HG03045 (cell line): ENCODE data around the gene DNLZ.

Experiments used
- ATAC-seq: cut with Tn5 transposase; IDR thresholded peaks from one replicate; pipeline ENCODE4 v1.9.1; 2021; ENCODE audit warnings: mild to moderate bottlenecking, moderate library complexity; ENCODE audit not compliant: unreplicated experiment

DNLZ gene

DNA sequence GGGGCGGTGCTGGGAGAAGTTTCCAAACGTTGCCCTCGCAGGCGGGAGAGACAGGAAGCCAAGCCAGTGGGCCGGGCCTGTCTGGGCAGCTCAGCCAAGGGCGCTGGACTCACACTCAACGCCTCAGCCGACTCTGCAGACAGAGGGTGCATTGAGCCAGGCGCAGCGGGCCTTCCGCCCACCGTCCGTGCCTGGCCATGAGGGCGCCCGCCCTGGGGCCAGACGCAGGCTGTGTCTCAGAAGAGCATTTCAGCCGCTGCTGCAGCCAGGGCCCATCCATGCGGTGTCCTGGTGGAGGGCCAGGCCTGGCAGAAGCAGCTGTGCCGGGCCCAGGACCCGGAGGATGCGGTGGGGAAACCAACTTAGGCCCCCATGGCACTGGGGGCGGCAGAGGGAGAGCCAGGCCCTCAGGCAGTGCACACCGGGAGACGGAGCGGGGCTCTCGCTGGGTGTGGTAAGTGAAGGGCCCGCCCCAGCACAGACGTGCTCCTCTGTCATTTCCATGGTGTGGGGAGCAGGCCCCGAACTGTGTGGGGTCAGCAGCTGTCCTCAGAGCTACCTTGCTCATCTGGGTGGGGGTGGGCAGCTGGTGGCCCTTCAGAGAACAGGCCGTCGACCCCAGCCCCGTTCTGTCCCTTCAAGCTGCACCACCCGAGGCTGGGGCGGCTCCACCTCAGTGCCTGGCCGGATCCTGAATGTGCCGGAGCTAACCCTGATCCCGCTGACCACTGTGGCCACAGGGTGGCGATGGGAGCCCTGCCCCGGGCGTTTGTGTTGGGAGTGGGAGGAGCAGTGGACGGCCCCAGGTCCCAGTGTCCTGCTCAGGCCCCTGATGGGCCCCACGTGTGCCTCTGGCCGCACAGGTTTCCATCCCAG, 18.0 kb downstream of the DNLZ start:
- no peak for ATAC-seq

DNA sequence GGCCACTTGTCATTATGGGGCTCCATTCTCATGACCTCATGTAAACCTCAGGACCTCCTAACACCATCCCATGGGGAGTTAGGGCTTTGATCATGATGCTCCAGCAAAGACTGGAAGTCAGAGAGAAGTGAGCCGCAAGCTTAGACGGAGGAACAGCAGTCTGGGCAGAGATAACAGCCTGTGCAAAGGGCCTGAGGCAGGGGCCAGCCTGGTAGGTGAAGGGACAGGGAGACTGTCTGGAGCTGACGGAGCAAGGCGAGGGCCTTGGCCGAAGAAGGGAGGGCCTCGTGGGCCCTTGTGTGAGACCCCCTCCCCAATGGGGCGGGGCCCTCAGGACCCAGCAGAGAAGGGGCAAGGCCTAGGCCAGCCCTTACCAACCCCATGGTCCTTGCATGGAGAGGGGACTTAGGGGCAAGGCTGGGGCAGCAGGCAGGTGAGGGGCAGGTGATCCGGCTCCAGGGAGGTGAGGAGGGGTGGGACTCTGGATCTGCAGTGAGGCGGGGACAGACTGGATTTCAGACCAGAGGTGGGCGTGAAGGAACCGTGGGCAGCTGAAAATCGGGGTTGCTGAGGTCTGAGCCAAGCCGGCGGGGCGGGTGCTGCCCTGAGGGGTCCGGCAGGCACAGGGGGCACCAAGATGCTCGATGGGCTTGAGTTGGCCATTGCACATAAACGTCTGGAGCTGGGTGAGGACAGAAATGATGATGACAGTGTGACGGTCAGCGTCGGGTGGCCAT, 18.8 kb downstream of the DNLZ start:
- no peak for ATAC-seq

DNA sequence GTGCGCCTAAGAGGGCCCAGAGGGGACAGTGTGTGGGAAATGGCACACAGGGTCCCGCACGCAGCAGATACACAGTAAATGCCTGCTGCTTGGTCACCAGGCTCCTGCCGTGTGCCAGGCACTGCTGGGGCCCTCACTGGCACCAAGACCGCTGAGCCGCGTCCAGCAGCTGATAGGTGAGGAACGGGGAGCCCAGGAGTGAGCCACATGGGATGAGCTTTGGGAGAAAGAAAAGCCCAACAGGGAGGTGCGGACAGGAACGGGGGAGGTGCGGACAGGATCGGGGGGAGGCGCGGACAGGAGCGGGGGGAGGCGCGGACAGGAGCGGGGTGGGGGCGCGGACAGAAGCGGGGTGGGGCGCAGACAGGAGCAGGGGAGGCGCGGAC, 19.7 kb downstream of the DNLZ start:
- ATAC-seq: no peak

DNA sequence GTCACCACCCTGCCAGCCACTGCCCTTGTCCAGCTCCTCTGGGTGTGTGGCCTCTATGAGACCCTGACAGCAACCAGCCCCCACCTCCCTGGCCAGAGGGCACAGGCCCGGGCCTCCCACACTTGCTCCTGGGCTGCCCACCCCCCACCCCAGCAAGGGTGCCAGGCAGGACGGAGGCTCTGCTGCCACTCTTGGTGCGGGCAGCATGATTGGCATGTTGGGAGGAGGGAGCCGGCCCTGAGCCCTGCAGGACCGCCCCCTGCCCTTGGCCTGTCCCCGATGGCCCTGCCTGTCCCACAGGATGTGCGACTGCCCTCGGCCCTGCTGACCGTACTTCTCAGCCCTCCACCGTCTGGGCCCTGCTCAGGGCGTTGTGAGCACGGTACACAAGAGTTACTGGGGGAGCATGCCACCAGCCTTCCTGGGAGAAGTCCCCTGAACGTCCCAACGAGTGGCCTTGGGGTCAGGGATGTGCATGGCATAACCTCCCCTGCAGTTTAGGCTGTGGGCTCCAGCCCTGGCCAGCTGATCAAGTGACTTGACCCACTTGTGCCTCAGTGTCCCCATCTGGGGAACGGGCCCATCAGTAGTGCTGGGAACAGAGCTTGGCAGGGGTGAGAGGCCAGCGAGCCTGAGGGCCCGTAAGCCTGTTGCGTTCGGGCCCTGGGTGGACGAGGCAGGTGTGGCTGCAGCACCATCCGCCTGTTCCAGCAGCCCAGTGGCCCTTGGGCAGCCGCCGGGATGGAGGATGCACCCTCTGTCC, 20.2 kb downstream of the DNLZ start:
- no peak for ATAC-seq

DNA sequence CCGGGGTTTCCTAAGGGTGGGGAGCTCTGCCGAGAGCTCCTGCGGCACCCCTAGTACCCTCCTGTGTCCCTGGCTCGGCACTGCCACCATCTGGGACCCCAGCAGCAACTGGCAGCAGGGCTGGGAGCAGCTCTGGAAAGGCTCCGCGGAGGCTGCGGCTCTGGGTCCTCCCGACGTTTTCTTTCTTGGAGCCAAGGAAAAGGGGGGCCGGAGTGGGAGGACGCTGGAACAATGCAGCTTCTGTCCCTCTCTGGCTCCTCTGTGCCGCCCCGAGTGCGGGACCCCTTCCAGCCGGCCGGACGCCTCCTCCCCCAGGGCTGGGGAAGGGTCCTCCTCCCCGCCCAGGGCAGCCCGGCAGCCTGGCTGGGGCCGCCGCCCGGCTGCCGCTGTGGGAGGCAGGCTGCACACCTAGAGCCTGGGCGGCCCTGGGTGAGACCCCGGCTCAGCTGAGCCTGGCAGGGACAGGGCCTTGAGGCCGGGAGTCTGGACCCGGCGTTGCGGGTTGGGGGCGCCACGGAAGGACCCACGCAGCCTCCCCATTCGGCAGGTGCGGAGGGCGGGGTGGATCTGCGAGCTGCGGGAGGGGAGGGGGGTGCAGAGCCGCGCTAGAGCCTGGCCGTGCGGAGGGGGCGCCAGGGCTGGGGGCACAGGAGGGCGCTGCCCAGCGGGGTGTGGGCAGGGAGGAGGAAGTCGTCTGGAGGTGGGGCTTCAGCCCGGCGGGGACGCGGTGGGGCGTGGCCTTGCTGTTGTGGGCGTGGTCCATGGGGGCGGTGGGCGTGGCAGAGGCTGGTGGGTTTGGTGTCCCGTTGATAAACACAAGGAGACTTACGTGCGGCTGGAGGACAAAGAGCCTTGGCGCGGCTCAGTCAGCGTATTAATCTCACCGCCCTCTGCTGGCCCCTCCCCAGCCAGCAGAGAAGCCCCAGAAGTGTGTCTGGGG, 21.1 kb downstream of the DNLZ start:
- no peak for ATAC-seq

DNA sequence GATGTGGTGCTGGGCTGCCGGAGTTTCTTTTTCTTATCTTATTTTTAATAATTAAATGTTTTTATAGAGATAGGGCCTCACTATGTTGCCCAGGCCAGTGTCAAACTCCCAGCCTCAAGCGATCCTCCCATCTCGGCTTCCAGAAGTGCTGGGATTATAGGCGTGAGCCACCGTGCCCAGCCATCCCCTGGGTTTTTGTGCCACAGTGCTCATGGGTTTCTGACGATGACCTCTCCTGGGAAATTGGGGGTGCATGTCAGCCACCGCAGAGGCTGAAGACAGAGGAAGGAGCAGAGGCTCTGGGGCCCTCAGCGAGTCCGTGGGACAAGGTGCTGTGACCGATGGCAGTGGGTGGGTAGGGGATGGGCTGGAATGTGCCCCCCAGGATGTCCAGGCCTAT, 21.8 kb downstream of the DNLZ start:
- no peak for ATAC-seq

DNA sequence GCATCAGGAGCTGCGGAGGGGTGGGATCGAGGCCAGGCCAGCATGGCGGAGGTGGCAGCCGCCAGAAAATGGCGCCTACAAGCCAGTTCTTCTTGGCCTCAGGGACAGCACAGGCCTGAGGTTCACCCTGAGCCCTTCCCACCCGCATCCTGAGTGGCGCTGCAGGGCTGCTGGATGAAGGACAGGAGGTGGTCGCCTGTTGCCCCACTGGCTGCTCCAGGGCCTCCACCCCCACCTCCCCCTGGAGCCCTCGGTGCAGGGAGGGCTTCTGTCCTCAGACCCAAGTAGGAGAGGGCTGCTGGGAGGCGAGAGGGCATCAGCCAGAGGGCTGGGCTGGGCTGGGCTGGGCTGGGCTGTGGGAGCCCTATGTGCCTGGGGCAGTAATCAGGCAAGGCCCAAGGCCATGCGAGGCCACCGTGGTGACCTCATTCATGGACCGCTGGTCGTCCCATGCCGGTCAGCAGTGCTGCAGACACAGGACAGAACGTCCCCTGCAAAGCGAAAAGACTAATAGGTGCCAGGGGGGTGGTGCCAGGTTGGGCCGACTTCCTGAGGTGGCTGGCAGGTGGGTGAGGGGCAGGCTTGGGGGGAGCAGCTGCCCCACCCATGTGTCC, 22.4 kb downstream of the DNLZ start:
- ATAC-seq: no peak

DNA sequence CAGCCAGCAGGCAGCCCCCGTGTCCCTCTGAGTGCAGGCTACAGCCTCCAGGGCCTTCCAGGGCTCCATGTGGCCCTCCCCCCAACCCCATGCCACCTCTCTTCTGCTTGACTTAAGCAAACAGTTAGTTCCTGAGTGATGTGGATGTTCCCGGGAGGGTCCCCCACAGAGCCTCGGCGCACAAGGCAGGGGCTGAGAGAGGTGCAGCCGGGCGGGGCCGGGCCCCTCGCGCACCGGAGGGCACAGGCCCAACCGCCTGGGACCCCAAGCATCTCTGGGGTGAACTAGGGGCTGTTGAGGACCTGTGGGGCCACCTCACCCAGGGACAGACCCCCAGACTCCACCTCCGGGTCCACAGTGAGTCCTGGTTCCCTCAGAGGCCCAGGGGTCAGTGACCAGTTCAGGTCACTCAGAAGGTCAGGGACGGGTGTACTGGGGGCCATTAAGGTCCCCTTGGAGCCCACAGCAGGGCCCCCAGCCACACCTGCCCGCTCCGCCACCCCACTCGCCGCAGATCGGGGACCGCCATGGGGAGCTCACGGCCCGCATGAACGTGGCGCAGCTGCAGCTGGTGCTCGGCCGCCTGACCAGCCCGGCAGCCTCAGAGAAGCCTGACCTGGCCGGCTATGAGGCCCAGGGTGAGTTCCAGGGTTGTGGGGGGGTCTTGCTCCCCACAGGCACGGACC, 23.0 kb downstream of the DNLZ start:
- ATAC-seq: no peak

DNA sequence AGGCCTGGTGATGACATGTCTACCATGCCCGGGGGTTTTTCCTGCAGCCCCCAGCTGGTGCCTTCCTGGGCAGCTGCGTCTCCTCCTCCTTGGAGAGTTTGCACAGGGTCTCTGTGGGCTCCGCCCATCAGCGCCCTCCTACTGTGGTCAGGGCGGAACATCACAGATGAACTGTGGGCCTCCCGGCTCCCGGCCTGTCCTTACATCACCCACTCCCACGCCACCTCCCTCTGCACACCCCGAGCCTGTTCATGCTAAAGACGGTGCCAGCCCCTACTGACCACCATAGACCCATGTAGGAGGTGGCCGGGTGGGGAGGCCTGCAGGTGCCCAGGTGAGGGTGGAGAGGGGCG, 23.6 kb downstream of the DNLZ start:
- no peak for ATAC-seq

DNA sequence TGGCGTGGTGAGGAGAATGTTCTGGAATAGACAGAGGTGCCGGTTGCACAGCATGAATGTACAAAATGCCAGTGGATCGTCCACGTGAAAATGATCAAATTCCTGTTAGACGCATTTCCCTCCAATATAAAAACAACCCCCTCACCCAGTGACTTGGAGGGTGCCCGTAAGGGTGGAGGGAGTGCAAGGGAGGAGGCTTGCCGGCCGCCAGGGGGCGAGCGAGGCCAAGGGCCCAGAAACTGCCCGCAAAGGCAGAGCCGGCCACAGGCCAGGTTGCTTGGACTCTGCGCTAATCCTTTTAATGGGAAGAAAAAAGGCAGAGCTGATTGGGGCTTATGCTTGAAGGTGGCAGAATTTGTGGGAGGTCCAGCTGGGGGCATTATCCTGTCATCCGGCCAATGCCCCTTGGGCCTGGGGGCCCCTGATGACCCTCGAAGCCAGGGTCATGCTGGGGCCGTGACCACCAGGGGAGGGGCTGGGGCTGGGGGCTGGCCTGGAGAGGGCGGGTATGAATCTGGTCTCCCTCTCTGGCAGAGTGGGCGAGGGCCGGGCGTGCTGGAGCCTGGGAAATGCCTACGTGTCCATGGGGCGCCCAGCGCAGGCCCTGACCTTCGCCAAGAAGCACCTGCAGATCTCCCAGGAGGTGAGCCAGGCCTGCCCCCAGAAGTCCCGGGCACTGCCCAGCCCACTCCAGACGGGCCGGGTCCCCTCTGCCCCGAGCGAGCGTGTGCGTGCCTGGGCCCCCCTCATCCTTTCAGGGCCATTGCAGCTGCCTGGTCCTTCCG, 24.2 kb downstream of the DNLZ start:
- no peak for ATAC-seq

DNA sequence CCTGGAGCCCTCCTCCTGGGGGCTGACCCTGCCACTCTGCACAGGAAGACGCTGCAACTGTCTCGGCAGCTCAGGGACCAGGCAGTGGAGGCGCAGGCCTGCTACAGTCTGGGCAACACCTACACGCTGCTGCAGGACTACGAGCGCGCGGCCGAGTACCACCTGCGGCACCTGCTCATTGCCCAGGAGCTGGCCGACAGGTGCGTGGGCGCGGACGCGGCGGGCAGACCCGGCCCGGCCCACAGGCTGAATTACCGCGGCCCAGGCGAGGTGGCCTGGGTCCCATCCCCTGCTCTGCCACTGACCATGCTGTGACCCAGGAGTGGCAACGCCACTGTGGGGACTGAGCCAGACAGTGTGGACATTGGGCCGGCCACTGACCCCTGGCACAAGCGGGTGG, 25.0 kb downstream of the DNLZ start:
- ATAC-seq: no peak

DNA sequence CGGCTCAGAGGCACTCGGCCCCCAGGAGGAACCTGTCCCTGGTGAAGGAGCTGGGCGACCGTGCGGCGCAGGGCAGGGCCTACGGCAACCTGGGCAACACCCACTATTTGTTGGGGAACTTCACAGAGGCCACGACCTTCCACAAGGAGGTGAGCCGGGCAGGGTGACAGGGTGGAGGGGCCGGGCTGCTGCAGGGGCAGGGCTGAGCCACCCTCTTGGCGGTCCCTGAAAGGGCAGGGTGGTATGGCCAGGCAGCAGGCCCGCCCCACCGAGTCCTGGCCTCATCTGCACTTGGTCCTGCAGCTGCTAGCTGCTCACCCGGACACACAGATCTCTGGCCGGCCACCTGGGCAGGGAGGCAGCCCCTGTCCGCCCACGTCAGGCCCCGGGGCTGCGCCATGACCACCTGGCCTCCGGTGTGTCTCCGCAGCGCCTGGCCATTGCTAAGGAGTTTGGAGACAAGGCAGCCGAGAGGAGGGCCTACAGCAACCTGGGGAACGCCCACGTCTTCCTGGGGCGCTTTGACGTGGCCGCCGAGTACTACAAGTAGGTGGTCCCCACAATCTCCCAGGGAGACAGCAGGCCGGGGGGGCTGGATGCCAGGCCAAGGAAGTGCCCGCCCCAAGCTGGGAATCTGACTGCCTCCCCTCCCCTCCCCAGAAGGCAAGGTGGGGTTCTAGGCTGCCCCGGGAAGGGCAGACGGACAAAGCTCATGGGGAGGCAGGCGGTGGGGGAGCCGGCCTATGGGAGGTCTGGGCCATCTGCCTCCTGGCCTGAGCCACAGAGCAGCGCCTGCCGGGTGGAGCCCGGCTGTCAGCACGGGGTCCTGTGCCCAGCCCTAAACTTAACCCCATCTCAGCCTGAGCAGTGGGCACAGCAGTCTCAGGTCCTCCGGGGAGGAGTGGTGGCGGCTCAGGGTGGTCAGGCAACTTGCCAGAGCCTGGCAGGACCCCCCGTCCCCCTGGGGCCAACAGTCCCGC, 25.8 kb downstream of the DNLZ start:
- ATAC-seq: no peak

DNA sequence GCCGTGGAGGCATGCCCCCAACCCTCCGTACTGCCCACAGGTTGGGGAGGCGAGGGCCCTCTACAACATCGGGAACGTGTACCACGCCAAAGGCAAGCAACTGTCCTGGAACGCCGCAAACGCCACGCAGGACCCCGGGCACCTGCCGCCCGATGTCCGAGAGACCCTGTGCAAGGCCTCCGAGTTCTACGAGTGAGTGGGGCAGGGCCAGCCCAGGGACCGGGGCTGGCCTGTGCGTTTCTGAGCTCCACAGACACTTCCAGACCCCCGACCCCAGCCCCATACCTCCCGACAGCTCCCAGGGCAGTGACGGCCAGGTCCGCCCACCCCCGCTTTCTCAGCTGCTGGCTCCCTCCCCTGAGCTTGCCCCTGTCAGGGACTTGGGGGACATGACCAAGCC, 26.7 kb downstream of the DNLZ start:
- no peak for ATAC-seq

DNA sequence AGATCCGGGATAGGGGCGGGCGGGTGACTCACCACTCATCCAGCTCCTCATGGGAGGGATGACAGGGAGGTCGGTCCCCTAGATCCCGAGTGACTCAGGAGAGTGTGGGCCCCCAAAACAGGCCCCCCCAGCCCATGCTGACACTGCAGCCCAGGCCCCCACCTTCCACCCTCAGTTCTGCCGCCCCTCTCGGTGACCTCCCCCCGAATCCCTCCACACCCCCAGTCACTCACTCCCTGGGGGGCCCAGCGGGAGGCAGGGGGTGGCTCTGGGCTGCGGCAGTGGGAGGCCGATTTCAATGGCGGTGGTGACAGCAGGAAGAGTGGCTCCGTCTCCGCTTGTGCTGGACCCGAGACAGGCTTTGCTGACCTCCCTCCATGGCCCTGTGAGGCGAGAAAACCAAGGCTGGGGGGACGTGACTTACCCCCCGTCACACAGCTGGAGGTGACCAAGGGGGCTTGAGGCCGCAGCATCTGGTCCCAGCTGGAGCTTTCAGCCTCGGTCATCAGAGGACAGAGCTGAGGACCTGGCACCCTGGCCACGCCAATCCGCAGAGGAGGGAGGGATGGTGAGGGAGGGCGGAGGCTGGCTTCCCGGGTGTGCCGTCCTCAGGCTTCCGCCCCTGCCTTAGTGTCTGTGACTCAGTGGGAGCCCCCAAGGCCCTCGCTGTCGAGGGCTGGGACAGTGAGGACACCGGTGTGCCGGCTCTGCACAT, 27.2 kb downstream of the DNLZ start:
- ATAC-seq: no peak

DNA sequence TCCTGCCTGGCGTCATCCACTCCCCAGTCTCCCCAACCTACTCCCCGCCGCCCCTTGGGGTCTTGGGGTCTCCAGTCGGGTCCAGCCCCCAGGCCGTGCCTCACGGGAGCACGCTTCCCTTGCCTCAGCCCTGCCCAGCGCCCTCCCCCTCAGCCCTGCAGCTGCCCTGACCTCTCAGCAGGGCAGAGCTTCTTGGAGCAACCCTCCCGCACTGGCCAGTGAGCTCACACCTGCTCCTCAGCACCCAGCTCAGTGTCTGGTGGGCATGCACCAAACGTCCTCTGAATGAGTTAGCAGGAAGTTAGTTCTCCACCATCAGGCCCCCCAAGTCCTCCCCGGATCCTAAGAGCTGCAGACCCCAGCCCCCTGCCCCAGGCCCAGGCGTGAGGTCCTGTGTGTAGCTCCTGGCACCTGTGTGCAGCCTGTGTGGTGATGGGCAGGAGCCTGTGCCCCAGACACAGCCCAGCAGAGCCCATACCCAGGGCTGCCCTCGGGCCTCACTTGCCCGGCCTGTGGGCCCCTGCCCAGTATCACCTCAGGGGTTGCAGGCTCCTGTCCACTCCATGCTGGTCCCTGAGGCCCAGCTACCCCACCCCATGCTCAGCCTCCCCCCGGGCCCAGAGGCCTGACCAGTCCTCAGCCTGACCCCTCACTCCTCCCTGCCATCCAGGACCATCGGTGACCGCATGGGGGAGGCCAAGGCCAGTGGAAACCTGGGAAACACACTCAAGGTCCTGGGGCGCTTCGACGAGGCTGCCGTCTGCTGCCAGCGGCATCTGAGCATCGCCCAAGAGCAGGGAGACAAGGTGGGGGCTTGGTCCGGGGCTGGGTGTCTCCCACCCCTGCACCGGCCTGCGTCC, 28.0 kb downstream of the DNLZ start:
- no peak for ATAC-seq

DNA sequence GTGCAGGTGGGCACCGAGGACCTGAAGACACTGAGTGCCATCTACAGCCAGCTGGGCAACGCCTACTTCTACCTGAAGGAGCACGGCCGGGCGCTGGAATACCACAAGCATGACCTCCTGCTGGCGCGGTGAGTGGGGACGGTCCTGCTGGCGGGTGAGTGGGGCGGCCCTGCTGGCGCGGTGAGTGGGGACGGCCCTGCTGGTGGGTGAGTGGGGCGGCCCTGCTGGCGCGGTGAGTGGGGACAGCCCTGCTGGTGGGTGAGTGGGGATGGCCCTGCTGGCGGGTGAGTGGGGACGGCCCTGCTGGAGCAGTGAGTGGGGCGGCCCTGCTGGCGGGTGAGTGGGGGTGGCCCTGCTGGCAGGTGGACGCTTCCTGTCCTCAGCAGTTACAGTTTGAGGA, 29.0 kb downstream of the DNLZ start:
- ATAC-seq: no peak
